Measurements from ENCODE around the gene NPAS3.

NPAS3 gene

GRCh38 chr14:33555710-33556350, 617.2 kb downstream of the NPAS3 start:
- TF ChIP-seq SPI1 (IDR thresholded peaks at IDR 0.05; ENCODE audit: borderline replicate concordance, low read depth), result no peak
- TF ChIP-seq REST (IDR thresholded peaks at IDR 0.05; ENCODE audit: insufficient replicate concordance, low read depth), result no peak
- no peak for TF ChIP-seq GABPA (IDR thresholded peaks at IDR 0.05; ENCODE audit: low read depth)
- TF ChIP-seq CTCF (IDR thresholded peaks at IDR 0.05; ENCODE audit: insufficient read depth, low read length), result no peak
- TF ChIP-seq POLR2AphosphoS5 (IDR thresholded peaks at IDR 0.05; ENCODE audit: low read depth), result no peak
- H3K27ac ChIP-seq (replicated peaks), result no peak overlapping the region
- no peak for DNase-seq (ENCODE audit: low read depth in 1 of 2, low spot score in 1 of 2)

GRCh38 chr14:33556382-33557121, 617.9 kb downstream of the NPAS3 start:
- no peak overlapping the region for H3K27ac ChIP-seq (replicated peaks)
- H3K27me3 ChIP-seq (ENCODE audit: insufficient read depth, poor library complexity, severe bottlenecking), result no peaks in the 10 kb centered on the region
- DNase-seq (ENCODE audit: low read depth in 1 of 2, low spot score in 1 of 2), result no peak
- H3K4me3 ChIP-seq (replicated peaks; ENCODE audit: insufficient read depth, low read length), result no peak overlapping the region
- no peak for TF ChIP-seq SPI1 (IDR thresholded peaks at IDR 0.05; ENCODE audit: borderline replicate concordance, low read depth)
- TF ChIP-seq REST (IDR thresholded peaks at IDR 0.05; ENCODE audit: insufficient replicate concordance, low read depth), result no peak
- TF ChIP-seq CTCF (IDR thresholded peaks at IDR 0.05; ENCODE audit: insufficient read depth, low read length), result no peak
- TF ChIP-seq POLR2AphosphoS5 (IDR thresholded peaks at IDR 0.05; ENCODE audit: low read depth), result no peak
- no peak for TF ChIP-seq GABPA (IDR thresholded peaks at IDR 0.05; ENCODE audit: low read depth)

More at GRCh38 chr14:33555710-33556350, 617.2 kb downstream of the NPAS3 start:
- Histone ChIP-seq H3K4me3 (replicated peaks; ENCODE audit: insufficient read depth, low read length) (no peak overlapping the region), H3K27me3 (ENCODE audit: insufficient read depth, poor library complexity, severe bottlenecking) (no peaks in the 10 kb centered on the region)

- TF ChIP-seq CTCF (IDR thresholded peaks at IDR 0.05; ENCODE audit: insufficient read depth, low read length) (no peak), SPI1 (IDR thresholded peaks at IDR 0.05; ENCODE audit: borderline replicate concordance, low read depth) (no peak), POLR2AphosphoS5 (IDR thresholded peaks at IDR 0.05; ENCODE audit: low read depth) (no peak), GABPA (IDR thresholded peaks at IDR 0.05; ENCODE audit: low read depth) (no peak), REST (IDR thresholded peaks at IDR 0.05; ENCODE audit: insufficient replicate concordance, low read depth) (no peak)
- Histone ChIP-seq H3K27me3 (ENCODE audit: insufficient read depth, poor library complexity, severe bottlenecking) (no peaks in the 10 kb centered on the region), H3K27ac (replicated peaks) (no peak overlapping the region), H3K4me3 (replicated peaks; ENCODE audit: insufficient read depth, low read length) (no peak overlapping the region)
- no peak for DNase-seq (ENCODE audit: low read depth in 1 of 2, low spot score in 1 of 2)
Measured at GRCh38 chr14:33560718-33561431, 622.2 kb downstream of the NPAS3 start.

Data from HL-60 (cell line).